ENCODE results near the gene TCF25.
"Not testable (repeated sequence)": the region's sequence is repeated elsewhere in the genome, so short reads cannot be mapped to it uniquely, and the experiment has no call there.

TCF25 gene

GRCh38 chr16:89844739-89845339 lies 28.6 kb upstream of the TCF25 start:
- DNase-seq: no peak

GRCh38 chr16:89845417-89845816 lies 28.0 kb upstream of the TCF25 start:
- DNase-seq: peak; percentile 52

GRCh38 chr16:89847051-89847939 lies 26.1 kb upstream of the TCF25 start:
- no peak for DNase-seq

- DNase-seq: no peak
Measured at GRCh38 chr16:89847940-89848297, 25.5 kb upstream of the TCF25 start.

- no peak for DNase-seq
Measured at GRCh38 chr16:89848974-89849373, 24.4 kb upstream of the TCF25 start.

- no peak for DNase-seq
Measured at GRCh38 chr16:89853306-89853993, 19.9 kb upstream of the TCF25 start.

- no peak for DNase-seq
Measured at GRCh38 chr16:89855301-89855945, 18.0 kb upstream of the TCF25 start.

- no peak for DNase-seq
Measured at GRCh38 chr16:89855986-89856385, 17.4 kb upstream of the TCF25 start.

- no peak for DNase-seq
Measured at GRCh38 chr16:89858973-89859614, 14.3 kb upstream of the TCF25 start.

GRCh38 chr16:89859615-89860007 lies 13.8 kb upstream of the TCF25 start:
- DNase-seq: no peak

GRCh38 chr16:89860747-89861304 lies 12.6 kb upstream of the TCF25 start:
- DNase-seq: peak; percentile 58

GRCh38 chr16:89861648-89862047 lies 11.7 kb upstream of the TCF25 start:
- DNase-seq: no peak

GRCh38 chr16:89862732-89863131 lies 10.7 kb upstream of the TCF25 start:
- DNase-seq: no peak

GRCh38 chr16:89863741-89864526 lies 9.5 kb upstream of the TCF25 start:
- no peak for DNase-seq

- DNase-seq: no peak
Measured at GRCh38 chr16:89864527-89864820, 8.9 kb upstream of the TCF25 start.

GRCh38 chr16:89867918-89868317 lies 5.5 kb upstream of the TCF25 start:
- no peak for DNase-seq

- DNase-seq: no peak
Measured at GRCh38 chr16:89869911-89870310, 3.5 kb upstream of the TCF25 start.

GRCh38 chr16:89870440-89870839 lies 3.0 kb upstream of the TCF25 start:
- no peak for DNase-seq

- DNase-seq: no peak
Measured at GRCh38 chr16:89871895-89872294, 1.5 kb upstream of the TCF25 start.

GRCh38 chr16:89873972-89874689 lies 739 bp downstream of the TCF25 start:
- peak; percentile 96 for DNase-seq

- not testable (repeated sequence) for DNase-seq
Measured at GRCh38 chr16:89879123-89879522, 5.7 kb downstream of the TCF25 start.
